ENCODE measurements around the gene TNFAIP8. TPM values are rescaled to one million over a fixed set of nuclear protein-coding genes. Genes with fewer than 3 reads are reported as not detected.

TNFAIP8 gene
- total RNA-seq, 4 donors from 2014 or later, result 19.5 to 44.6 (median 34.9) TPM

- no peaks in the 10 kb centered on the region for H3K9me3 ChIP-seq
- no peak for DNase-seq
- intact Hi-C loops (cut with DNase I), result no loop called here
- H3K27me3 ChIP-seq, result no peaks in the 10 kb centered on the region
- H3K4me3 ChIP-seq, result no peak overlapping the region
- 70 to 71% methylated on average over 5 of the region's 5 CpGs for WGBS, 2 donors
- peaks cover 6 to 57% (median 29%) of the 10 kb centered on the region in 3 donors for H3K4me1 ChIP-seq
- peak overlapping the region in 2 of 4 donors; percentile 11 to 23 for H3K27ac ChIP-seq
- no peaks in the 10 kb centered on the region for H3K36me3 ChIP-seq
- TF ChIP-seq CTCF (IDR thresholded peaks at IDR 0.05) (no peak), POLR2A (IDR thresholded peaks at IDR 0.05) (no peak)
These were observed 2.0 kb upstream of the TNFAIP8 start for GRCh38 chr5:119353686-119354366.

- intact Hi-C loops (cut with DNase I), result no loop called here
- no peaks in the 10 kb centered on the region for H3K9me3 ChIP-seq
- peak overlapping the region; percentile 78 to 89 (median 88) for H3K27ac ChIP-seq
- H3K36me3 ChIP-seq, result no peaks in the 10 kb centered on the region
- TF ChIP-seq POLR2A (IDR thresholded peaks at IDR 0.05), result no peak
- TF ChIP-seq CTCF (IDR thresholded peaks at IDR 0.05), result no peak
- WGBS, 2 donors, result 57 to 73% methylated on average over 10 of the region's 10 CpGs
- H3K4me1 ChIP-seq, result peaks cover 6 to 65% (median 36%) of the 10 kb centered on the region in 3 donors
- DNase-seq, result no peak
- H3K4me3 ChIP-seq, result peak overlapping the region in 2 of 4 donors; percentile 64 to 72
- no peaks in the 10 kb centered on the region for H3K27me3 ChIP-seq
These were observed 1.1 kb upstream of the TNFAIP8 start for GRCh38 chr5:119354537-119355243.

GRCh38 chr5:119355244-119355638 is 578 bp upstream of the TNFAIP8 start:
- intact Hi-C loops (cut with DNase I), result no loop called here
- WGBS, 2 donors, result 35 to 39% methylated on average over 7 to 9 of the region's 12 CpGs

GRCh38 chr5:119356612-119357188 is 881 bp downstream of the TNFAIP8 start:
- Histone ChIP-seq H3K4me3 (peak overlapping the region; percentile 41 to 72 (median 66)), H3K27me3 (no peaks in the 10 kb centered on the region), H3K27ac (peak overlapping the region; percentile 78 to 89 (median 88)), H3K9me3 (no peaks in the 10 kb centered on the region), H3K4me1 (peaks cover 14 to 85% (median 56%) of the 10 kb centered on the region in 3 donors), H3K36me3 (no peaks in the 10 kb centered on the region)
- TF ChIP-seq CTCF (IDR thresholded peaks at IDR 0.05), result no peak
- no peak for TF ChIP-seq POLR2A (IDR thresholded peaks at IDR 0.05)
- WGBS, 2 donors, result 1 to 7% methylated on average over 4 of the region's 4 CpGs
- intact Hi-C loops (cut with DNase I), result no loop called here
- DNase-seq, result no peak

More at GRCh38 chr5:119355244-119355638, 578 bp upstream of the TNFAIP8 start:
- H3K27me3 ChIP-seq, result no peaks in the 10 kb centered on the region
- H3K4me3 ChIP-seq, result peak overlapping the region; percentile 41 to 72 (median 66)
- no peaks in the 10 kb centered on the region for H3K9me3 ChIP-seq
- TF ChIP-seq POLR2A (IDR thresholded peaks at IDR 0.05), result no peak
- H3K4me1 ChIP-seq, result peaks cover 6 to 71% (median 42%) of the 10 kb centered on the region in 3 donors
- peak overlapping the region; percentile 78 to 89 (median 88) for H3K27ac ChIP-seq
- no peaks in the 10 kb centered on the region for H3K36me3 ChIP-seq
- DNase-seq, result no peak

GRCh38 chr5:119357270-119357669 is 1.5 kb downstream of the TNFAIP8 start:
- Histone ChIP-seq H3K4me3 (peak overlapping the region; percentile 41 to 72 (median 66)), H3K4me1 (peaks cover 14 to 91% (median 61%) of the 10 kb centered on the region in 3 donors), H3K36me3 (no peaks in the 10 kb centered on the region), H3K27me3 (no peaks in the 10 kb centered on the region), H3K9me3 (no peaks in the 10 kb centered on the region), H3K27ac (peak overlapping the region; percentile 78 to 89 (median 88))
- DNase-seq, result no peak
- WGBS, 2 donors, result 29 to 46% methylated on average over 3 of the region's 3 CpGs
- no peak for TF ChIP-seq CTCF (IDR thresholded peaks at IDR 0.05)
- TF ChIP-seq POLR2A (IDR thresholded peaks at IDR 0.05), result no peak
- intact Hi-C loops (cut with DNase I), result no loop called here

Data from esophagus squamous epithelium (tissue), 5 donors.